ENCODE results near the gene DTNB. TPM values are rescaled to one million over a fixed set of nuclear protein-coding genes. Genes with fewer than 3 reads are reported as not detected.
A peak's percentile ranks its signal among the peaks of the same experiment; 100 is the strongest.

DTNB gene
- total RNA-seq, 1 experiment from 2014 or later = 19.8 TPM

GRCh38 chr2:25330273-25330672, 343.1 kb downstream of the DTNB start:
- no peak overlapping the region for H3K4me3 ChIP-seq (ENCODE audit: insufficient read depth, low read depth, low read length)
- DNase-seq = peak; percentile 50

GRCh38 chr2:25328152-25329085, 345.0 kb downstream of the DTNB start:
- peak; percentile 38 for DNase-seq
- H3K36me3 ChIP-seq (replicated peaks; ENCODE audit: control insufficient read depth, insufficient read depth, low read length) = no peaks in the 10 kb centered on the region; the same call in none of the 2 replicates
- H3K4me3 ChIP-seq (ENCODE audit: insufficient read depth, low read depth, low read length) = no peak overlapping the region
- H3K27me3 ChIP-seq (ENCODE audit: control insufficient read depth, insufficient read depth, low read length) = no peaks in the 10 kb centered on the region

More at GRCh38 chr2:25330273-25330672, 343.1 kb downstream of the DTNB start:
- no peaks in the 10 kb centered on the region for H3K27me3 ChIP-seq (ENCODE audit: control insufficient read depth, insufficient read depth, low read length)
- no peaks in the 10 kb centered on the region; the same call in none of the 2 replicates for H3K36me3 ChIP-seq (replicated peaks; ENCODE audit: control insufficient read depth, insufficient read depth, low read length)

Other genes with a start within 250 kb of the DTNB start
- 9.4 and 10.0 TPM in 2 replicates for gene ASXL2, start 204.9 kb upstream of the DTNB start, total RNA-seq (2014; rRNA removed; shearing (Covaris generic))

Data from H7 (cell line).